ENCODE data around the gene FBXL19. TPM values are rescaled to one million over a fixed set of nuclear protein-coding genes. Genes with fewer than 3 reads are reported as not detected.

Gene FBXL19
- polyA plus RNA-seq, 1 donor from 2014 or later, result 99.6 TPM

DNA sequence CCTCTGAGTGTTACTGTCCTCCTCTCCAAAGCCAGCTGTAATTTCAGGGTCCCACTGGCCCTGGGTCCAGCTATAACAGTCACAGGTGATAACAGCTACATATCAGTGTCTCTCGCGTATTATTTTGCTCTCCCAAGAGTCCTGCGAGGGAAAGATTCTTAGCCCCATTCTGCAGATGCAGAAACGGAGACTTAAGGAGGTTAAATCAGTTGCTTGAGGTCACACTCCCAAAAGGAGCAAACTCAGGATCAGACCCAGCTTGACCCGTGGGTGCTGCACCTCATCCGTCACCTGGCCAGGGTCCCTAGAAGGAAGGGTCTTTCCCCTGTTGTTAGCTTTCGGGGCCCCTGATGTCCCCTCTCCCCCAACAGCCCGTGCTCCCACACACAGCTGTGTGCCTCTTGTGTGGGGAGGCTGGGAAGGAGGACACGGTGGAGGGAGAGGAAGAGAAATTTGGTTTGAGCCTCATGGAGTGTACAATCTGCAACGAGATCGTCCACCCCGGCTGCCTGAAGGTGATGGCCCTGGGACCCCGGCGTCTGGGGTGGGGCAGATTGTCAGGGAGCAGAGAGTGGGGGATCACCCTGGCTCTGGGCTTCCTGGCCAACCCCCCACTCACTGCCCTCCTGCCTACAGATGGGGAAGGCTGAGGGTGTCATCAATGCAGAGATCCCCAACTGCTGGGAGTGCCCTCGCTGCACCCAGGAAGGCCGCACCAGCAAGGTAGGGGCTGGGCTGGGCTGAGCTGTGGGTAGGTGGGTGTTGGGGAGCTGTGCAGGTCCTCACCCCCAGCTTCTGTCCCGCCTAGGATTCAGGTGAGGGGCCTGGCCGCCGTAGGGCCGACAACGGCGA is 3.8 kb downstream of the FBXL19 start:
- H3K27ac ChIP-seq (ENCODE audit: low read length), result peak overlapping the region; percentile 42
- peak overlapping the region; percentile 87 for H3K4me3 ChIP-seq (ENCODE audit: low read length)
- no peak overlapping the region for H3K4me2 ChIP-seq (ENCODE audit: low read length)
- H2AFZ ChIP-seq (ENCODE audit: low read depth, low read length), result no peak overlapping the region
- H3K36me3 ChIP-seq (ENCODE audit: insufficient read depth, low read length), result no peaks in the 10 kb centered on the region
- no peaks in the 10 kb centered on the region for H3F3A ChIP-seq (ENCODE audit: insufficient read depth, low read length, poor library complexity, severe bottlenecking)
- no peaks in the 10 kb centered on the region for H4K20me1 ChIP-seq (ENCODE audit: insufficient read depth)
- H3K79me2 ChIP-seq (replicated peaks; ENCODE audit: insufficient read depth, low read length), result peaks cover 11% of the 10 kb centered on the region
- H3K27me3 ChIP-seq (ENCODE audit: insufficient read depth, low read depth, low read length), result no peaks in the 10 kb centered on the region
- TF ChIP-seq, protein P1, sequence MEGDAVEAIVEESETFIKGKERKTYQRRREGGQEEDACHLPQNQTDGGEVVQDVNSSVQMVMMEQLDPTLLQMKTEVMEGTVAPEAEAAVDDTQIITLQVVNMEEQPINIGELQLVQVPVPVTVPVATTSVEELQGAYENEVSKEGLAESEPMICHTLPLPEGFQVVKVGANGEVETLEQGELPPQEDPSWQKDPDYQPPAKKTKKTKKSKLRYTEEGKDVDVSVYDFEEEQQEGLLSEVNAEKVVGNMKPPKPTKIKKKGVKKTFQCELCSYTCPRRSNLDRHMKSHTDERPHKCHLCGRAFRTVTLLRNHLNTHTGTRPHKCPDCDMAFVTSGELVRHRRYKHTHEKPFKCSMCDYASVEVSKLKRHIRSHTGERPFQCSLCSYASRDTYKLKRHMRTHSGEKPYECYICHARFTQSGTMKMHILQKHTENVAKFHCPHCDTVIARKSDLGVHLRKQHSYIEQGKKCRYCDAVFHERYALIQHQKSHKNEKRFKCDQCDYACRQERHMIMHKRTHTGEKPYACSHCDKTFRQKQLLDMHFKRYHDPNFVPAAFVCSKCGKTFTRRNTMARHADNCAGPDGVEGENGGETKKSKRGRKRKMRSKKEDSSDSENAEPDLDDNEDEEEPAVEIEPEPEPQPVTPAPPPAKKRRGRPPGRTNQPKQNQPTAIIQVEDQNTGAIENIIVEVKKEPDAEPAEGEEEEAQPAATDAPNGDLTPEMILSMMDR (IDR thresholded peaks at IDR 0.05; ENCODE audit: poor library complexity, severe bottlenecking), result no peak
- no peaks in the 10 kb centered on the region for H3K9me3 ChIP-seq (ENCODE audit: low read length)
- H3K9ac ChIP-seq (ENCODE audit: low read length), result peak overlapping the region; percentile 35
- no peaks in the 10 kb centered on the region for H3K9me2 ChIP-seq (ENCODE audit: insufficient read depth, low read length)

DNA sequence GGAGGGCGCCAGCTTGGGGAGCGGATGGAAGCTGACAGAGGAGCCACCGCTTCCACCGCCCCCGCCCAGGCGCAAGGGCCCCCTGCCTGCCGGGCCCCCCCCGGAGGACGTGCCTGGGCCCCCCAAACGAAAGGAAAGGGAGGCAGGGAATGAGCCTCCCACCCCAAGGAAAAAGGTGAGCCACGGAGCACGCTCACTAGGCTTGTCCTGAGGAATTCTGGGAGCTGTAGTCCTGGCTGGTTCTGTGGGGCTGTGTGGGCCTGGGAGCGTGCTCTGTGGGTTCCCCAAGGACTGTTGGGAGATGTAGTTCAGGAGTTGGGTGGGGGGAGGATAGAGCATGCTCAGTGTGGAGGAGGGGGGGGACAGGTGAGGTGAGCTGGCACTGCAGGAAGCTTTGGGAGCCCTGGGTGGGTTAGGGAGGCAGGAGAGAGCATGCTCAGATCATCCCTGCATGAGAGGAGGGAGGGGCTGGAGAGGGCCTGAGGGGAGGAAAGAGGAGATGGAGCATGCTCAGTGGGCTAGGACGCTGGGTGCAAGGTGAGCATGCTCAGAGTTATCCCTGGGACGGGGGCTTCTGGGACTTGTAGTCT is 4.5 kb downstream of the FBXL19 start:
- Histone ChIP-seq H4K20me1 (ENCODE audit: insufficient read depth) (peaks cover 3% of the 10 kb centered on the region), H3K9ac (ENCODE audit: low read length) (peak overlapping the region; percentile 35), H3K9me3 (ENCODE audit: low read length) (no peaks in the 10 kb centered on the region), H3K4me3 (ENCODE audit: low read length) (peak overlapping the region; percentile 48), H3K27ac (ENCODE audit: low read length) (peak overlapping the region; percentile 42), H3K27me3 (ENCODE audit: insufficient read depth, low read depth, low read length) (no peaks in the 10 kb centered on the region), H3F3A (ENCODE audit: insufficient read depth, low read length, poor library complexity, severe bottlenecking) (no peaks in the 10 kb centered on the region), H3K4me2 (ENCODE audit: low read length) (no peak overlapping the region), H3K79me2 (replicated peaks; ENCODE audit: insufficient read depth, low read length) (peaks cover 11% of the 10 kb centered on the region), H3K36me3 (ENCODE audit: insufficient read depth, low read length) (no peaks in the 10 kb centered on the region), H2AFZ (ENCODE audit: low read depth, low read length) (no peak overlapping the region), H3K9me2 (ENCODE audit: insufficient read depth, low read length) (no peaks in the 10 kb centered on the region)
- no peak for TF ChIP-seq SMC3 (conservative IDR thresholded peaks at IDR 0.05; ENCODE audit: poor library complexity)
- TF ChIP-seq EP300 (conservative IDR thresholded peaks at IDR 0.05; ENCODE audit: poor library complexity, severe bottlenecking), result no peak
- TF ChIP-seq, protein P1 (IDR thresholded peaks at IDR 0.05; ENCODE audit: poor library complexity, severe bottlenecking), result no peak
- TF ChIP-seq EZH2 (IDR thresholded peaks at IDR 0.05; ENCODE audit: borderline replicate concordance, insufficient read depth, low read length, poor library complexity, severe bottlenecking), result no peak
- TF ChIP-seq POLR2AphosphoS5 (IDR thresholded peaks at IDR 0.05), result no peak

DNA sequence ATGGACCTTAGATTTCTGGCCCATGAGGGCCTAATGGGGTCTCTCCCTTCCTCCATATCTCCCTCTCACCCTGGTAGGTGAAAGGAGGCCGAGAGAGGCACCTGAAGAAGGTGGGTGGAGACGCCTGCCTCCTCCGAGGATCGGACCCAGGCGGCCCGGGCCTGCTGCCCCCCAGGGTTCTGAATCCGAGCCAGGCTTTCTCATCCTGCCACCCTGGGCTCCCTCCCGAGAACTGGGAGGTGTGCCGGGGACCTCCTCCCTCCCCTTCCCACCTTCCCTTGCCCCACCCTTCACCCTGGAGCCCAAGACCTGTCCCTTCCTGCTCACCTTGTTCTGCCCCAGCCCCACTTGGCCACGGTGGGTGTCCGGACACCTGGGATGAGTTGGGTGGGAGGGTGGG is 5.0 kb downstream of the FBXL19 start:
- Histone ChIP-seq H3K9me3 (ENCODE audit: low read length) (no peaks in the 10 kb centered on the region), H3K36me3 (ENCODE audit: insufficient read depth, low read length) (no peaks in the 10 kb centered on the region), H3K27me3 (ENCODE audit: insufficient read depth, low read depth, low read length) (no peaks in the 10 kb centered on the region), H3K79me2 (replicated peaks; ENCODE audit: insufficient read depth, low read length) (peaks cover 11% of the 10 kb centered on the region), H3K9ac (ENCODE audit: low read length) (no peak overlapping the region), H4K20me1 (ENCODE audit: insufficient read depth) (peaks cover 3% of the 10 kb centered on the region), H3K4me3 (ENCODE audit: low read length) (peak overlapping the region; percentile 48), H3K4me2 (ENCODE audit: low read length) (no peak overlapping the region), H3K9me2 (ENCODE audit: insufficient read depth, low read length) (no peaks in the 10 kb centered on the region), H3F3A (ENCODE audit: insufficient read depth, low read length, poor library complexity, severe bottlenecking) (no peaks in the 10 kb centered on the region), H3K27ac (ENCODE audit: low read length) (no peak overlapping the region), H2AFZ (ENCODE audit: low read depth, low read length) (no peak overlapping the region)
- TF ChIP-seq, protein P1 (IDR thresholded peaks at IDR 0.05; ENCODE audit: poor library complexity, severe bottlenecking), result no peak
- no peak for TF ChIP-seq MXI1 (conservative IDR thresholded peaks at IDR 0.05; ENCODE audit: poor library complexity, severe bottlenecking)
- no peak for TF ChIP-seq EZH2 (IDR thresholded peaks at IDR 0.05; ENCODE audit: borderline replicate concordance, insufficient read depth, low read length, poor library complexity, severe bottlenecking)
- no peak for TF ChIP-seq TAF1 (IDR thresholded peaks at IDR 0.05; ENCODE audit: low read depth)
- no peak for TF ChIP-seq RAD21 (conservative IDR thresholded peaks at IDR 0.05)
- TF ChIP-seq, protein P2, sequence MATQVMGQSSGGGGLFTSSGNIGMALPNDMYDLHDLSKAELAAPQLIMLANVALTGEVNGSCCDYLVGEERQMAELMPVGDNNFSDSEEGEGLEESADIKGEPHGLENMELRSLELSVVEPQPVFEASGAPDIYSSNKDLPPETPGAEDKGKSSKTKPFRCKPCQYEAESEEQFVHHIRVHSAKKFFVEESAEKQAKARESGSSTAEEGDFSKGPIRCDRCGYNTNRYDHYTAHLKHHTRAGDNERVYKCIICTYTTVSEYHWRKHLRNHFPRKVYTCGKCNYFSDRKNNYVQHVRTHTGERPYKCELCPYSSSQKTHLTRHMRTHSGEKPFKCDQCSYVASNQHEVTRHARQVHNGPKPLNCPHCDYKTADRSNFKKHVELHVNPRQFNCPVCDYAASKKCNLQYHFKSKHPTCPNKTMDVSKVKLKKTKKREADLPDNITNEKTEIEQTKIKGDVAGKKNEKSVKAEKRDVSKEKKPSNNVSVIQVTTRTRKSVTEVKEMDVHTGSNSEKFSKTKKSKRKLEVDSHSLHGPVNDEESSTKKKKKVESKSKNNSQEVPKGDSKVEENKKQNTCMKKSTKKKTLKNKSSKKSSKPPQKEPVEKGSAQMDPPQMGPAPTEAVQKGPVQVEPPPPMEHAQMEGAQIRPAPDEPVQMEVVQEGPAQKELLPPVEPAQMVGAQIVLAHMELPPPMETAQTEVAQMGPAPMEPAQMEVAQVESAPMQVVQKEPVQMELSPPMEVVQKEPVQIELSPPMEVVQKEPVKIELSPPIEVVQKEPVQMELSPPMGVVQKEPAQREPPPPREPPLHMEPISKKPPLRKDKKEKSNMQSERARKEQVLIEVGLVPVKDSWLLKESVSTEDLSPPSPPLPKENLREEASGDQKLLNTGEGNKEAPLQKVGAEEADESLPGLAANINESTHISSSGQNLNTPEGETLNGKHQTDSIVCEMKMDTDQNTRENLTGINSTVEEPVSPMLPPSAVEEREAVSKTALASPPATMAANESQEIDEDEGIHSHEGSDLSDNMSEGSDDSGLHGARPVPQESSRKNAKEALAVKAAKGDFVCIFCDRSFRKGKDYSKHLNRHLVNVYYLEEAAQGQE (IDR thresholded peaks at IDR 0.05; ENCODE audit: borderline replicate concordance), result no peak
- TF ChIP-seq SMC3 (conservative IDR thresholded peaks at IDR 0.05; ENCODE audit: poor library complexity), result no peak
- no peak for TF ChIP-seq EP300 (conservative IDR thresholded peaks at IDR 0.05; ENCODE audit: poor library complexity, severe bottlenecking)
- TF ChIP-seq POLR2AphosphoS5 (IDR thresholded peaks at IDR 0.05), result no peak

Measured in neural cell (in vitro differentiated cells).